ENCODE data around the gene GRK5.
A peak's percentile ranks its signal among the peaks of the same experiment; 100 is the strongest.
"Not testable (repeated sequence)": the region's sequence is repeated elsewhere in the genome, so short reads cannot be mapped to it uniquely, and the experiment has no call there.

The GRK5 gene

GRCh38 chr10:119425102-119425880, 217.9 kb downstream of the GRK5 start:
- no peak for DNase-seq

DNA sequence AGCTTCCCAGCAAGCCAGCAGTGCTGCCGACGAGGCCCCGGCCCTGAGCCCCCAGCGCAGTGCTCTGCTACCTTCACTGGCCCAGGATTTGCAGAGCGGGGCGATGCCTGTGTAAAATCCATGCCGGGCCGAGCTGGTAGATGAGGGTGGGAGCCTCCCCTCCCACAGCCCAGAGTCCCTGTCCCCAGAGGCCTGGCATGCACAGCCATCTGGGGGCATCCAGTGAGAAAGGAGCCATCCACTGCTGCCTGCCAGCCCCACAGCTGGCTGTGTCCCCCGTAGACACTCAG, 218.5 kb downstream of the GRK5 start:
- no peak for DNase-seq

DNA sequence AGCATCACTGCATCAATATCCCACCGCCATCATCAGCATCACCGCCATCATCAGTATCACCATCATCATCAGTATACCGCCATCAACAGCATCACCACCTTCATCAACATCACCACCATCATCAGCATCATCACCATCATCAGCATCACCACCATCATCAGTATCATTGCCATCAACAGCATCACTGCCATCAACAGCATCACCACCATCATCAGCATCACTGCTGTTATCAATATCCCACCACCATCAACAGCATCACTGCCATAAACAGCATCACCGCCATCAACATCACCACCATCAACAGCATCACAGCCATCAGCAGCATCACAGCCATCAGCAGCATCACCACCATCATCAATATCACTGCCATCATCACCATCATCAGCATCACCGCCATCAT, 219.3 kb downstream of the GRK5 start:
- DNase-seq, result no peak

DNA sequence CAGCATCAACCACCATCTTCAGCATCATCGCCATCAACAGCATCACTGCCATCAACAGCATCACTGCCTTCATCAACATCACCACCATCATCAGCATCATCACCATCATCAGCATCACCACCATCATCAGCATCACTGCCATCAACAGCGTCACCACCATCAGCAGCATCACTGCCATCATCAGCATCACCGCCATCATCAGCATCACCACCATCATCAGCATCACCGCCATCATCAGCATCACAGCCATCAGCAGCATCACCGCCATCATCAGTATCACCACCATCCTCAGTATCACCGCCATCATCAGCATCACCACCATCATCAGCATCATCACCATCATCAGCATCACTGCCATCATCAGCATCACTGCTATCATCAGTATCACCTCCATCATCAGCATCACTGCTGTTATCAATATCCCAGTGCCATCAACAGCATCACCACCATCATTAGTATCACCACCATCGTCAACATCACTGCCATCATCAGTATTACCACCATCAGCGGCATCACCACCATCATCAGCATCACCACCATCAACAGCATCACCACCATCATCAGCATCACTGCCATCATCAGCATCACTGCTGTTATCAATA, 220.0 kb downstream of the GRK5 start:
- DNase-seq, result no peak

DNA sequence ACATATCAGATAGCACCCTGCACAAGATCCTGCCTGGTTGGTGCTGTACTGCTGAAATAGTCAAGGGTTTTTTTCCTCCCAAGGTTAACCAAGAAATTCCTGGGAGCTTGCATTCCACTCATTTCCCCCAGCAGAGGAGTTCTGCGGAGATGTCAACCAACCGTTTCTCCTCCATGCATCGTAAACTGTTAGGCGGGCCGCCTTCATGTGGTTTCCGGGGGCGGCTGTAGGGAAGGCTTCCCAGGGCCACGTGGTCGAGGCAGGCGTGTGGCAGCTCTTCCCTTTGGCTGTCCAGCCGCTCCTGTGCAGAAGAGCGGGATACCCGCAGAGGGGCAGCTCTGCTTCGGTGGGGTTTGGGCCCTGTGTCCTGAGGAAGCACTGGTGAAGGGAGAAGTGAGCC, 221.4 kb downstream of the GRK5 start:
- no peak for DNase-seq

- DNase-seq, result no peak
Observed at GRCh38 chr10:119429771-119430170, 222.4 kb downstream of the GRK5 start.

- DNase-seq, result no peak
Observed at GRCh38 chr10:119431034-119431772, 223.8 kb downstream of the GRK5 start.

GRCh38 chr10:119431773-119432135, 224.4 kb downstream of the GRK5 start:
- DNase-seq, result no peak

DNA sequence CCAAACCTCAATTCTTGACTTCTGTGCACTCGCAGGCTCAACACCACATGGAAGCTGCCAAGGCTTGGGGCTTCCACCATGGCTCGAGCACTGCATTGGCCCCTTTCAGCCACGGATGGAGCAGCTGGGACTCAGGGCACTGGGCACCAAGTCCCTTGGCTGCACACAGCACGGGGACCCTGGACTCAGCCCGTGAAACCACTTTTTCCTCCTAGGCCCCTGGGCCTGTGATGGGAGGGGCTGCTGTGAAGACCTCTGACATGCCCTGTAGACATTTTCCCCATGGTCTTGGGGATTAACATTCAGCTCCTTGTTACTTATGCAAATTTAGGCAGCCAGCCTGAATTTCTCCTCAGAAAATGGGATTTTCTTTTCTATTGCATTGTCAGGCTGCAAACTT, 227.6 kb downstream of the GRK5 start:
- DNase-seq, result not testable (repeated sequence)

DNA sequence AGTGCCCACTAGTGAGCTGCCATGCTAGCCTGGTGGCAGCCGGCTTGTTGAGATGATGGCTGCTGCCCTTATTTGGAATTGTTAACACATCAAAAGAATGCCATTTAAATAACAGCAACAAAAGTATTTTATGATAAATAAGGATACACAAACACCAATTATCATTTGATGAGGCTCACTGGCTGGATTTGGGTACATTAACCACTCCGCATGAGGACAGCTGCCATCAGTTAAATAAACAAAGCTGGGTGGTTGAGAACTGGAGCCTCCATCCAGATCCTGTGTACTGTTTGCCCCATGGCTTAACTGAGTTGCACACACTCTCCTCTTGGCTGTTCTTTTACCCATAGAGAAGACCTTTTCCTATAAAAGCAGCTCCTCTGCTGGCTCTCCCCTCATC, 231.3 kb downstream of the GRK5 start:
- DNase-seq, result no peak

GRCh38 chr10:119439922-119440321, 232.6 kb downstream of the GRK5 start:
- DNase-seq, result no peak

DNA sequence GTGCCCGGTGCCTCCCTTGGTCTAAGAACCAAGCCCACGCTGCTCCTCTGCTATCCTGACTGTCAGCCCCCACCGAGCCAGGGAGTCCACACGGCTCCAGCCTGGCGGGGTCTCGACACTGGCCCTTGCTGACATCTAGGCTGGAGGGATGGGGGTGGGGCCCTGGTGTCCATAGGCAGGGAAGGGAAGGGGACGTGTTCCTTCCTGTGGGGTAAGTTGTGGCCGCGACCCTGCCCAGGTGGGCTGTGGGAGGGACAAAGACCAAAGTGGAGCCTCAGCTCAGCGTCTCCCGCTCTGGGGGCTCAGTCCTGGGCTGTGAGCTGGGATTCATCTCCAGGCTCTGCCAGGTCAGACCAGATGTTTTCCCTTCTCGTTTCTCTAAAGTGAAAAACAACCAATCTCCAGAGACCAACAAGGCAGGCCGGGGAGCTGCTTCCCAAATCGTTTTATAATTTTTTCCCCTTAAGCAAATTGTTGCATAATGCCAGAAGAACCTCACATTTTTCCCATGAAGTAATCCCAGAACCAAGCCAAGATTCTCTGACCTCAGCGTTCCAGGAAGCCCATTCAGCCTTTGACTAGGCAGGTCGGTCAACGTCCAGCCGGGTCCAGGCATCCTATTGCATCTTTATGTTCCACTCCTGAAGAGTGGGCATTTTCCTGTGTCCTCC, 233.9 kb downstream of the GRK5 start:
- DNase-seq, result no peak

DNA sequence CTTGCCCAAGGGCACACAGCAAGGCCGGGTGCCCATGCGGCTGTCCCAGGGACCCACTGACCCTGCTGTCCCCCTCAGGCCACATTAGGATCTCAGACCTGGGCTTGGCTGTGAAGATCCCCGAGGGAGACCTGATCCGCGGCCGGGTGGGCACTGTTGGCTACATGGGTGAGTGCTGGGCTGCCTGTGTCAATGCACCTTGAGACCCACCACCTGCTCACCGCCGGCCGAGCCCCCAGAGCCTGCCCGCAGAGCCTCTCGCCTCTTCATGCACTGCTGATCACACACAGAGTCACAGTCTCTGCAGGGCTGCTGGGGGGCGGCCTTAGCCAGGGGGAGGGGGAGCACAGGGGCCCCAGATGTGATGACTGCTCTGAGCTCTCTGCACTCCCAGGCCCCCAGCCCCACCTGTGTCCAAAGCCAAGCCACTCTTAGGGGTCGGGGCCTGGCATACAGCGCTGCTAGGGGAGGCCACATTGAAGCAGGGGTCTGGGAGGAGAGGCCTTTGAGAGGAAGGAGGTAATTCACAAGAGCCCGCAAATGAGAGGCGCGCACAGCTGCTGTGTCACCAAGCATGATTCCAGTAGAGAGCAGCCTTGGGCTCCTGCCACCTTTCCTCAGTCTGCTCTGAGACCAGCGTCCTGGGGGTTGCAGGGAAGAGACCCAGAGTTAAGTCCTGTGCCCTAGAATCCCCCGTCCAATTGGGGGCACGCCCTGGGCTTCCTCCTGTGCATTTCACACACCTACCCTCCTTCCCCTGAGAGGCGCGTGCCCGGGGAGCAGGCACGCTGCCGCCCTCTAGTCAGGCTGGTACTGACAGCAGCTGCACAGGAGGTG, 234.8 kb downstream of the GRK5 start:
- DNase-seq, result no peak

DNA sequence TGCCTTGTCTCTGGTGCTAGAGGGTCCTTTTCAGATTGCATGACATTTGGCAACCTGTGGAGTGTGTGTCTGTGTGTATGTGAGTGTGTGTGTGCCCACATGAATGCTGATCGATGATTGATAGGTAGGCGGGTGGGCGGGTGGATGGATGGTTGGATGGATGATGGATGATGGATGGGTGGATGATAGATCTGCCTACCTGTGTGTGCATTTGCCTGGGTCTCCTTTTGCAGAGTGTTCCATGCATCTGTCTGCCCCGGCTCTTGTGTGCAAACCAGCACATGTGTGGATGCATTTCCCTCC, 235.3 kb downstream of the GRK5 start:
- no peak for DNase-seq

DNA sequence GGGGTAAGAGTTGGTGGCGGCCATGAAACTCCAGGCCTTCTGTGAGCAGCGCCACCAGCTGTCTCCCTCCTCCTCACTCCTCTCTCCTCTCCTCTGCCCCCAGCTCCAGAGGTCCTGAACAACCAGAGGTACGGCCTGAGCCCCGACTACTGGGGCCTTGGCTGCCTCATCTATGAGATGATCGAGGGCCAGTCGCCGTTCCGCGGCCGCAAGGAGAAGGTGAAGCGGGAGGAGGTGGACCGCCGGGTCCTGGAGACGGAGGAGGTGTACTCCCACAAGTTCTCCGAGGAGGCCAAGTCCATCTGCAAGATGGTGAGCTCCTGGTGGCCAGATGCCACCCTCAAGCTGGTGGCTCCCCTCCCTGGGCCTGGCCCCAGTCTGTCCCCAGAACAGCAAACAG, 236.1 kb downstream of the GRK5 start:
- DNase-seq, result no peak

DNA sequence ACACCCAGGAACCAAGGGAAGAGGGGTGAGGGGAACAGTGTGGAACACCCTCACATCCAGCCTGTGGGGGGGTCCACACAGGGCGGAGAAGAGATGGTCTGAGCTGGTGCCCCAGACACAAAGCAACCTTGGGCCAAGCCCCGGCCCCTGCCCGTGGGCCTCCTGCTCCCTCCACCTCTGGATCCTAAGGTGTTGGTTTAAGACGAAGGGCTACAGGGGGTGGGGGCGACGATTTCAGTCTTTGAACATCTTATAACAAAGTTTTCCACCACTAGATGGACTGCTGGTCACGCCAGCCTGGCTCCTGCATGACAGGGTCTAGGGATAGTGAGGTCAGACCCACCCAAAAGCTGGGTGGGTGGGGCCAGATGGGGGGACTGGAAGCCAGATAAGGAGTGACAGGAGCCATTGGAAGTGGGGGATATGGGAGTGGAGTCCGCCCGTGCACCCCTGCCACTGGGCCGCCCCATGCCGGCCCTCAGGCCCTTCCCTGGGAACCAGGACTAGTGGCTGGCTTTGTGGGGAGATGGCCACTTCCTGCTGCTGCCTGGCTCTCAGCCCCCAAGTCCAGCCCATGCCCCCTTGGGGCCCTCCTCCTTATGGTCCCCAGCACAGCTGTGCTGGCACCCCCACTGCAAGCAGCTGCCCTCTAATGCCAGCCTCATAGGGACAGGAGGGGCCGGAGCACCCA, 236.7 kb downstream of the GRK5 start:
- DNase-seq, result no peak

DNA sequence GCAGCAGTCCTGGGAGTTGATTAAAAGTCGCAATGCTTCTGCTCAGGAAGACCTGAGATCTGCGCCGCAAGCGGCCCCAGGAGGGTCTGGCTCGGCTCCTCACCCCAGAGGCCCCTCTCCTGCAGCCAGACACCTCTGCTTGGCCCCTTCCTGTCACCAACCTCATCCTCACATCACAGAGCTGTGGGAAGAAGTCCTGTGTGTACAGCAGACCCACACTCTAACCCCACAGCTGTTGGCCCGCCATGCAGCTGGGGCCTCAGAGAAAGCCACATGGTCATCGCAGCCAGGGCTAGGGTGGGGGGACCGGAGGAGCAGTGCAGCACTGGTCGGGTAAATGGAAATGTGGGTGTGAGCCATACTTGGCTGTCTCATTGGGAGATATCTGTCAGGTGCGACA, 237.5 kb downstream of the GRK5 start:
- DNase-seq, result no peak

GRCh38 chr10:119445311-119445934, 238.1 kb downstream of the GRK5 start:
- DNase-seq, result peak; percentile 30

GRCh38 chr10:119445935-119446317, 238.6 kb downstream of the GRK5 start:
- no peak for DNase-seq

DNA sequence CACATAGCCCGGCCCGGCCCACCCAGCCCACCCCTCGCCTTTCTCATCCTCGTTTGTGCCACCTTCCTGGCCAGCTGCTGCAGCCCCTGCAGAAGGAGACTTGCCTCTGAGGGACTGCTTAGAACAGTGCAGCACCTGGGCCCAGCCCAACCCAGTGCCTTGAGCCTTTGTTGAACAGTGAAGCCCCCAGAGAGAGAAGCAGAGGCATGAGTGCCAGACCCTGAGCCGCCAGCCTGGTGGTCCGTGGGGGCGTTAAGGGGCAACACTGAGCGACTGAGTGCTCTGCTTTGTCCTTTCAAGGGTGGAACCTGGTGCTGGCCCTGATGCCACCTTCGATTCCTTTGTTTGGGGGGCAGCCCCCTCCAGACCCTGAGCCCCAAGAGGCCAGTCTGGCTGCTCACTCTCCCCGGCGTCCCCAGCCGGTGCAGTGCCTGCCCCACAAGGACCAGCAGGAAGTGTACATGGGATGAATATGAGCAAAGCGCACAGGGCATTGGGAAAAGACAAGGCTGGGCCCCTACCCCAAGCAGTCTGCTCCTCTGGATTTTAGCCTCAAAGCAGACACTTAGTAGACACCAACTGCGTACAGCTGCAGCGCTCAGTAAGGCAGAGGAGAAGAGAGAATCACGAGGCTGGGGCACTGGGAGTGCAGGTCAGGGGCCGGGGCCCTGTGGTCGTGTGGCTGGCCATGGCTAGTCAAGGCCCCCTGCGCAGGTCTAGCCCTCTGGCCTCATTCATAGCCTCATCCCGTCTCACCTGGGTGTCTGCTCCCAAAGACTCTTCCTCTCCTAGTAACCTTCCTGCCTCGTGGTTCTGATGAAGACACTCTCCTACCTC, 239.3 kb downstream of the GRK5 start:
- DNase-seq, result no peak

- DNase-seq, result no peak
Observed at GRCh38 chr10:119447421-119447820, 240.1 kb downstream of the GRK5 start.

All from COR-L47 (cell line).